Transverse colon (tissue), 4 donors: ENCODE results near the gene PPCS.

Experiments used
- CTCF ChIP-seq, 5 experiments: fragments of 200-600 bp in 3 of 5; fragments of 450-650 bp in 2 of 5; sonication (generic) in 3 of 5; IDR thresholded peaks; 1 replicate in 2 of 5; 2 replicates in 3 of 5; pipeline ENCODE4 v1.5.1; 2016 to 2017; ENCODE audit warnings: antibody characterized with exemption in 5 of 5, inconsistent platforms in 3 of 5, mild to moderate bottlenecking in 2 of 5, moderate library complexity in 1 of 5
- EP300 ChIP-seq: sonication (generic); formaldehyde crosslinking; IDR thresholded peaks from one replicate; pipeline ENCODE4 v1.6.1; 2017; ENCODE audit warnings: antibody characterized with exemption, low read depth
- POLR2AphosphoS5 ChIP-seq, 3 donors: sonication (generic); formaldehyde crosslinking; IDR thresholded peaks; one replicate each; pipeline ENCODE4 v1.6.1; 2016; ENCODE audit warnings: antibody characterized with exemption in 3 of 3

GRCh38 chr1:42484382-42484781 is 28.0 kb downstream of the PPCS start:
- TF ChIP-seq CTCF (IDR thresholded peaks at IDR 0.05): no peak
- no peak for TF ChIP-seq POLR2AphosphoS5 (IDR thresholded peaks at IDR 0.05)
- no peak for TF ChIP-seq EP300
